A549 (cell line): ENCODE measurements around the gene HSD17B1. TPM values are rescaled to one million over a fixed set of nuclear protein-coding genes. Genes with fewer than 3 reads are reported as not detected.
A peak's percentile ranks its signal among the peaks of the same experiment; 100 is the strongest.

ENCODE experiments used
- ATAC-seq, 2 experiments: fragments of 200-7000 bp in 1 of 2; fragments of >200 bp in 1 of 2; cut with Nextera tagmentation in 1 of 2; cut with Tn5 transposase in 1 of 2; 3 replicates each; pipeline versions ENCODE4 v1.8.0 to v1.9.1; 2018 to 2020; ENCODE audit warnings: mild to moderate bottlenecking in 1 of 2, moderate library complexity in 1 of 2
- CTCF ChIA-PET: fragments of 300-600 bp; sonication (Branson Sonifier 250); formaldehyde crosslinking; extraction: SDS; loops from one replicate; lab custom pipeline; 2021; ENCODE audit warnings: antibody characterized with exemption, inconsistent platforms; lab: Yijun Ruan, JAX
- POLR2A ChIA-PET: fragments of 350-600 bp; formaldehyde crosslinking; extraction: SDS; loops from one replicate; lab custom pipeline; 2021; ENCODE audit warnings: antibody characterized with exemption, inconsistent platforms; lab: Yijun Ruan, JAX
- DNase-seq, 2 experiments: peaks; one replicate each; pipeline versions ENCODE4 v3.0.0 to v3.0.0-alpha.2; 2011 to 2016; ENCODE audit warnings: low read depth in 1 of 2, low spot score in 1 of 2
- FAIRE-seq: peaks from 2 replicates; lab custom pipeline; 2011; peaks lifted over from hg19 to GRCh38; lab: Jason Lieb, UNC
- H3K27ac ChIP-seq, 2 experiments: fragments of >200 bp; sonication (Bioruptor Twin); formaldehyde crosslinking; 3 replicates each; pipeline ENCODE4 v1.5.1; 2016 to 2017
- H3K4me1 ChIP-seq: fragments of >200 bp; sonication (Bioruptor Twin); formaldehyde crosslinking; 3 replicates; pipeline ENCODE4 v1.6.1; 2016
- H3K4me2 ChIP-seq: fragments of >200 bp; sonication (Bioruptor Twin); formaldehyde crosslinking; 3 replicates; pipeline ENCODE4 v1.6.1; 2016
- H3K4me3 ChIP-seq: fragments of >200 bp; sonication (Bioruptor Twin); formaldehyde crosslinking; 3 replicates; pipeline ENCODE4 v1.5.1; 2016
- H3K9me3 ChIP-seq: fragments of >200 bp; sonication (Bioruptor Twin); formaldehyde crosslinking; 3 replicates; pipeline ENCODE4 v1.6.1; 2016
- CBX2 ChIP-seq: fragments of 200-600 bp; sonication (generic); IDR thresholded peaks from 2 replicates; pipeline ENCODE4 v1.6.1; 2016; ENCODE audit warnings: low read depth, mild to moderate bottlenecking, borderline replicate concordance
- CBX8 ChIP-seq: fragments of 200-600 bp; sonication (generic); IDR thresholded peaks from 2 replicates; pipeline ENCODE4 v1.6.1; 2016
- CEBPB ChIP-seq, 2 experiments: fragments of >200 bp in 1 of 2; sonication (Bioruptor Twin) in 1 of 2; formaldehyde crosslinking in 1 of 2; IDR thresholded peaks; 2 replicates each; pipeline ENCODE4 v1.6.1; 2012 to 2016
- CHD2 ChIP-seq: fragments of 150-350 bp; IDR thresholded peaks from 2 replicates; pipeline ENCODE4 v1.6.1; 2014; ENCODE audit warnings: low read length; ENCODE audit not compliant: partially characterized antibody
- EHF ChIP-seq: fragments of 250-450 bp; sonication (Bioruptor Pico); IDR thresholded peaks from 2 replicates; pipeline ENCODE4 v1.5.0; 2020; ENCODE audit warnings: mild to moderate bottlenecking
- EP300 ChIP-seq, 2 experiments: fragments of >200 bp; sonication (Bioruptor Twin); formaldehyde crosslinking; IDR thresholded peaks; 2 replicates in 1 of 2; 3 replicates in 1 of 2; pipeline ENCODE4 v1.6.1; 2016 to 2017
- FOSL2 ChIP-seq, 2 experiments: fragments of 450-650 bp in 1 of 2; fragments of >200 bp in 1 of 2; sonication (Bioruptor Twin) in 1 of 2; formaldehyde crosslinking; IDR thresholded peaks; 2 replicates each; pipeline versions ENCODE4 v1.5.0 to v1.6.1; 2016 to 2020; ENCODE audit warnings: mild to moderate bottlenecking in 1 of 2, moderate library complexity in 1 of 2
- HEYL ChIP-seq: fragments of 250-450 bp; sonication (Bioruptor Pico); IDR thresholded peaks from 2 replicates; pipeline ENCODE4 v1.8.0; 2021; ENCODE audit warnings: mild to moderate bottlenecking, moderate library complexity
- HOXB13 ChIP-seq: fragments of 250-450 bp; sonication (Bioruptor Pico); IDR thresholded peaks from 2 replicates; pipeline ENCODE4 v1.5.0; 2020; ENCODE audit warnings: low read depth, mild to moderate bottlenecking, moderate library complexity
- HOXB5 ChIP-seq: fragments of 250-450 bp; sonication (Bioruptor Pico); IDR thresholded peaks from 2 replicates; pipeline ENCODE4 v1.5.0; 2020; ENCODE audit warnings: mild to moderate bottlenecking, moderate library complexity
- JUN ChIP-seq, 2 experiments: fragments of >200 bp; sonication (Bioruptor Twin); formaldehyde crosslinking; IDR thresholded peaks; 2 replicates in 1 of 2; 3 replicates in 1 of 2; pipeline ENCODE4 v1.6.1; 2016 to 2017
- MAFK ChIP-seq: fragments of 450-650 bp; IDR thresholded peaks from 2 replicates; pipeline ENCODE4 v1.6.1; 2014; ENCODE audit not compliant: partially characterized antibody
- MYC ChIP-seq: IDR thresholded peaks from 2 replicates; pipeline ENCODE4 v1.6.1; 2012; ENCODE audit warnings: mild to moderate bottlenecking, inconsistent platforms, low read length, improper control_type of control experiment, borderline replicate concordance
- POLR2AphosphoS2 ChIP-seq: conservative IDR thresholded peaks from 2 replicates; pipeline ENCODE4 v1.6.1; 2012; ENCODE audit warnings: low read length, improper control_type of control experiment, inconsistent platforms
- RFX5 ChIP-seq: fragments of 450-650 bp; IDR thresholded peaks from 2 replicates; pipeline ENCODE4 v1.7.1; 2014; ENCODE audit warnings: antibody characterized with exemption, mild to moderate bottlenecking, moderate library complexity
- SMC3 ChIP-seq: fragments of >200 bp; sonication (Bioruptor Twin); formaldehyde crosslinking; IDR thresholded peaks from 3 replicates; pipeline ENCODE4 v1.6.1; 2018; ENCODE audit warnings: inconsistent platforms
- WGBS: methylation state at CpG from one replicate; pipeline ENCODE4 v1.1.6; 2017; ENCODE audit errors: missing lambda C conversion rate; 5-methylcytosine and 5-hydroxymethylcytosine counted together
- polyA plus RNA-seq, 4 experiments: library from polyadenylated mRNA; depleted of rRNA in 3 of 4; stranded (reverse); fragments of >200 nt; fragmentation: RNase III in 1 of 4; extraction: RNeasy Plus Mini Kit Qiagen cat#74134 plus additional on column Dnase treatment in 1 of 4; gene quantifications; 2 replicates in 3 of 4; 3 replicates in 1 of 4; pipeline ENCODE4 v1.2.3, GENCODE V29; 2011 to 2017
- TF ChIP-seq, protein P1 (sequence below): fragments of >200 bp; sonication (Bioruptor Twin); formaldehyde crosslinking; IDR thresholded peaks from 3 replicates; pipeline ENCODE4 v1.6.1; 2016
- TF ChIP-seq, protein P2 (sequence below): fragments of 200-600 bp; sonication (generic); IDR thresholded peaks from 2 replicates; pipeline ENCODE4 v1.6.1; 2016; ENCODE audit warnings: antibody characterized with exemption, mild to moderate bottlenecking, moderate library complexity
- TF ChIP-seq, protein P3 (sequence below): fragments of 150-350 bp; IDR thresholded peaks from 2 replicates; pipeline ENCODE4 v1.6.1; 2014; ENCODE audit warnings: low read depth, mild to moderate bottlenecking, low read length

The HSD17B1 gene
- polyA plus RNA-seq, 2 of the 4 experiments (the other 2 are of a cell fraction) = 0.49 to 1.5 TPM

DNA sequence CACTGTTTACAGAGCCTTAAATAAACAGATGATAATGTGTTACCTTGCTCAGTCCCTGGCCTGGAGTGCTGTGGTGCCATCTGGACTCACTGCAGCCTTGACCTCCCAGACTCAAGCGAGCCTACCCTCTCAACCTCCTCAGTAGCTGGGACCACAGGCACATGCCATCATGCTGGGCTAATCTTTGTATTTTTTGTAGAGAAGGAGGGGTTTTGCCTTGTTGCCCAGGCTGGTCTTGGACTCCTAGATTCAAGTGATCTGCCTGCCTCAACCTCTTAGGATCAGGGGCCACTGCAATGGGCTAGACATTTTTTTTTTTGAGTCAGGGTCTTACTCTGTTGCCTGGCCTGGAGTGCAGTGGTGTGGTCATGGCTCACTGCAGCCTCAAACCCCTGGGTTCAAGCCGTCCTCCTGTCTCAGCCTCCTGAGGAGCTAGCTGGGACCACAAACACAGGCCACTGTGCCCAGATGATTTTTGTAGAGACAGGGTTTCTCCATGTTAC, 21.7 kb upstream of the HSD17B1 start:
- Histone ChIP-seq H3K4me3 (no peak overlapping the region), H3K4me1 (peaks cover 49% of the 10 kb centered on the region), H3K9me3 (no peaks in the 10 kb centered on the region), H3K4me2 (peak overlapping the region; percentile 72), H3K27ac (peak overlapping the region; percentile 77 to 85)
- WGBS = 59% methylated on average over 2 of the region's 2 CpGs
- TF ChIP-seq HEYL (CRISPR knock-in tag) = no peak
- TF ChIP-seq MYC = no peak
- no peak for TF ChIP-seq CHD2
- no peak for TF ChIP-seq HOXB5 (CRISPR knock-in tag)
- no peak for TF ChIP-seq CBX8
- TF ChIP-seq JUN (IDR thresholded peaks at IDR 0.05) = no peak
- TF ChIP-seq CBX2 = no peak
- TF ChIP-seq, protein P1, sequence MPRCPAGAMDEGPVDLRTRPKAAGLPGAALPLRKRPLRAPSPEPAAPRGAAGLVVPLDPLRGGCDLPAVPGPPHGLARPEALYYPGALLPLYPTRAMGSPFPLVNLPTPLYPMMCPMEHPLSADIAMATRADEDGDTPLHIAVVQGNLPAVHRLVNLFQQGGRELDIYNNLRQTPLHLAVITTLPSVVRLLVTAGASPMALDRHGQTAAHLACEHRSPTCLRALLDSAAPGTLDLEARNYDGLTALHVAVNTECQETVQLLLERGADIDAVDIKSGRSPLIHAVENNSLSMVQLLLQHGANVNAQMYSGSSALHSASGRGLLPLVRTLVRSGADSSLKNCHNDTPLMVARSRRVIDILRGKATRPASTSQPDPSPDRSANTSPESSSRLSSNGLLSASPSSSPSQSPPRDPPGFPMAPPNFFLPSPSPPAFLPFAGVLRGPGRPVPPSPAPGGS = no peak
- TF ChIP-seq, protein P2, sequence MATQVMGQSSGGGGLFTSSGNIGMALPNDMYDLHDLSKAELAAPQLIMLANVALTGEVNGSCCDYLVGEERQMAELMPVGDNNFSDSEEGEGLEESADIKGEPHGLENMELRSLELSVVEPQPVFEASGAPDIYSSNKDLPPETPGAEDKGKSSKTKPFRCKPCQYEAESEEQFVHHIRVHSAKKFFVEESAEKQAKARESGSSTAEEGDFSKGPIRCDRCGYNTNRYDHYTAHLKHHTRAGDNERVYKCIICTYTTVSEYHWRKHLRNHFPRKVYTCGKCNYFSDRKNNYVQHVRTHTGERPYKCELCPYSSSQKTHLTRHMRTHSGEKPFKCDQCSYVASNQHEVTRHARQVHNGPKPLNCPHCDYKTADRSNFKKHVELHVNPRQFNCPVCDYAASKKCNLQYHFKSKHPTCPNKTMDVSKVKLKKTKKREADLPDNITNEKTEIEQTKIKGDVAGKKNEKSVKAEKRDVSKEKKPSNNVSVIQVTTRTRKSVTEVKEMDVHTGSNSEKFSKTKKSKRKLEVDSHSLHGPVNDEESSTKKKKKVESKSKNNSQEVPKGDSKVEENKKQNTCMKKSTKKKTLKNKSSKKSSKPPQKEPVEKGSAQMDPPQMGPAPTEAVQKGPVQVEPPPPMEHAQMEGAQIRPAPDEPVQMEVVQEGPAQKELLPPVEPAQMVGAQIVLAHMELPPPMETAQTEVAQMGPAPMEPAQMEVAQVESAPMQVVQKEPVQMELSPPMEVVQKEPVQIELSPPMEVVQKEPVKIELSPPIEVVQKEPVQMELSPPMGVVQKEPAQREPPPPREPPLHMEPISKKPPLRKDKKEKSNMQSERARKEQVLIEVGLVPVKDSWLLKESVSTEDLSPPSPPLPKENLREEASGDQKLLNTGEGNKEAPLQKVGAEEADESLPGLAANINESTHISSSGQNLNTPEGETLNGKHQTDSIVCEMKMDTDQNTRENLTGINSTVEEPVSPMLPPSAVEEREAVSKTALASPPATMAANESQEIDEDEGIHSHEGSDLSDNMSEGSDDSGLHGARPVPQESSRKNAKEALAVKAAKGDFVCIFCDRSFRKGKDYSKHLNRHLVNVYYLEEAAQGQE = no peak
- no peak for TF ChIP-seq POLR2AphosphoS2
- TF ChIP-seq MAFK = no peak
- no peak for TF ChIP-seq CEBPB (IDR thresholded peaks at IDR 0.05)
- no peak for TF ChIP-seq EP300 (IDR thresholded peaks at IDR 0.05)
- no peak for TF ChIP-seq FOSL2 (IDR thresholded peaks at IDR 0.05)
- TF ChIP-seq FOSL2 (CRISPR knock-in tag; IDR thresholded peaks at IDR 0.05) = no peak
- no peak for TF ChIP-seq EHF (CRISPR knock-in tag)
- TF ChIP-seq, protein P3, sequence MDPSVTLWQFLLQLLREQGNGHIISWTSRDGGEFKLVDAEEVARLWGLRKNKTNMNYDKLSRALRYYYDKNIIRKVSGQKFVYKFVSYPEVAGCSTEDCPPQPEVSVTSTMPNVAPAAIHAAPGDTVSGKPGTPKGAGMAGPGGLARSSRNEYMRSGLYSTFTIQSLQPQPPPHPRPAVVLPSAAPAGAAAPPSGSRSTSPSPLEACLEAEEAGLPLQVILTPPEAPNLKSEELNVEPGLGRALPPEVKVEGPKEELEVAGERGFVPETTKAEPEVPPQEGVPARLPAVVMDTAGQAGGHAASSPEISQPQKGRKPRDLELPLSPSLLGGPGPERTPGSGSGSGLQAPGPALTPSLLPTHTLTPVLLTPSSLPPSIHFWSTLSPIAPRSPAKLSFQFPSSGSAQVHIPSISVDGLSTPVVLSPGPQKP = no peak
- no peak for TF ChIP-seq HOXB13 (CRISPR knock-in tag)
- TF ChIP-seq SMC3 = no peak
- TF ChIP-seq RFX5 = no peak
- FAIRE-seq (no peak), ATAC-seq (peak in 1 of 2 experiments; percentile 6; a peak in 1 of 6 replicates), DNase-seq (no peak)
- ChIA-PET POLR2A (interaction anchor here (1.2 kb wide), 1 partner anchor 108 kb away, joined by 4 read pairs; the partner anchor contains the start of gene CAVIN1), CTCF (interaction anchor here (0.9 to 11.5 kb wide), 10 partner anchors 11 to 349 kb away, joined by 3 to 231 read pairs (median 6); no protein-coding TSS in a partner anchor)
